ENCODE measurements around the gene ELF1.

GRCh38 chr13:40927929-40928328 is 91.2 kb downstream of the ELF1 start:
- TF ChIP-seq EZH2 (IDR thresholded peaks at IDR 0.05; ENCODE audit: low read depth, low read length, severe bottlenecking), result no peak
- no peak for TF ChIP-seq CTCF (IDR thresholded peaks at IDR 0.05; ENCODE audit: control extremely low read depth in 1 of 3, insufficient read depth in 1 of 3, low read depth in 1 of 3, low read length in 3 of 3)
- no peak for TF ChIP-seq CBX8 (IDR thresholded peaks at IDR 0.05; ENCODE audit: borderline replicate concordance, low read depth, low read length)
- no peak for TF ChIP-seq PHF8 (conservative IDR thresholded peaks at IDR 0.05; ENCODE audit: low read depth, low read length)
- no peak for TF ChIP-seq JUN (IDR thresholded peaks at IDR 0.05; ENCODE audit: low read depth, low read length)
- TF ChIP-seq POLR2AphosphoS5 (IDR thresholded peaks at IDR 0.05; ENCODE audit: low read depth, low read length), result no peak
